Parathyroid adenoma (tissue), 2 donors: ENCODE measurements around the gene PLCG2.

Experiments used
- H2AFZ ChIP-seq: fragments of 300-600 bp; sonication (generic); one replicate; pipeline ENCODE4 v1.7.0; 2017; ENCODE audit warnings: antibody characterized with exemption, mild to moderate bottlenecking
- H3K27ac ChIP-seq: fragments of 300-600 bp; sonication (generic); one replicate; pipeline ENCODE4 v1.7.0; 2017
- H3K27me3 ChIP-seq: fragments of 300-600 bp; sonication (generic); one replicate; pipeline ENCODE4 v1.7.0; 2017; ENCODE audit warnings: low read length; ENCODE audit not compliant: control insufficient read depth, insufficient read depth
- H3K36me3 ChIP-seq: fragments of 300-600 bp; sonication (generic); one replicate; pipeline ENCODE4 v1.7.0; 2017; ENCODE audit warnings: low read length; ENCODE audit not compliant: control insufficient read depth, insufficient read depth
- H3K4me1 ChIP-seq: fragments of 300-600 bp; sonication (generic); one replicate; pipeline ENCODE4 v1.7.0; 2017; ENCODE audit warnings: control low read depth
- H3K4me2 ChIP-seq: fragments of 300-600 bp; sonication (generic); one replicate; pipeline ENCODE4 v1.7.0; 2017; ENCODE audit warnings: low read length
- H3K4me3 ChIP-seq: fragments of 300-600 bp; sonication (generic); one replicate; pipeline ENCODE4 v1.7.0; 2017; ENCODE audit warnings: low read depth, low read length
- H3K79me2 ChIP-seq: fragments of 300-600 bp; sonication (generic); one replicate; pipeline ENCODE4 v1.7.0; 2017; ENCODE audit warnings: control low read depth
- H3K9ac ChIP-seq: fragments of 300-600 bp; sonication (generic); one replicate; pipeline ENCODE4 v1.7.0; 2017; ENCODE audit warnings: mild to moderate bottlenecking
- H3K9me3 ChIP-seq: fragments of 300-600 bp; sonication (generic); one replicate; pipeline ENCODE4 v1.7.0; 2017; ENCODE audit warnings: low read length; ENCODE audit not compliant: control insufficient read depth
- CTCF ChIP-seq: fragments of 300-600 bp; sonication (generic); IDR thresholded peaks from one replicate; pipeline ENCODE4 v1.7.0; 2017; ENCODE audit warnings: antibody characterized with exemption, mild to moderate bottlenecking
- donor health status: primary hyperparathyroidism.

PLCG2 gene

GRCh38 chr16:81994485-81994884 is 215.4 kb downstream of the PLCG2 start:
- Histone ChIP-seq H3K4me1 (no peaks in the 10 kb centered on the region), H3K9me3 (no peaks in the 10 kb centered on the region), H2AFZ (no peak overlapping the region), H3K27me3 (no peaks in the 10 kb centered on the region), H3K36me3 (no peaks in the 10 kb centered on the region), H3K27ac (no peak overlapping the region), H3K79me2 (no peaks in the 10 kb centered on the region), H3K4me3 (no peak overlapping the region), H3K4me2 (no peak overlapping the region), H3K9ac (no peak overlapping the region)
- TF ChIP-seq CTCF: no peak

- no peaks in the 10 kb centered on the region for H3K27me3 ChIP-seq
Observed at GRCh38 chr16:81995651-81996050, 216.6 kb downstream of the PLCG2 start.

GRCh38 chr16:81996664-81997509 is 217.8 kb downstream of the PLCG2 start:
- Histone ChIP-seq H3K36me3 (no peaks in the 10 kb centered on the region), H3K9ac (no peak overlapping the region), H3K4me1 (no peaks in the 10 kb centered on the region), H3K4me3 (no peak overlapping the region), H3K27ac (no peak overlapping the region), H2AFZ (no peak overlapping the region), H3K79me2 (no peaks in the 10 kb centered on the region), H3K27me3 (no peaks in the 10 kb centered on the region), H3K9me3 (no peaks in the 10 kb centered on the region), H3K4me2 (no peak overlapping the region)
- TF ChIP-seq CTCF: no peak

More at GRCh38 chr16:81995651-81996050, 216.6 kb downstream of the PLCG2 start:
- H3K27ac ChIP-seq: no peak overlapping the region
- H2AFZ ChIP-seq: no peak overlapping the region
- H3K36me3 ChIP-seq: no peaks in the 10 kb centered on the region
- no peaks in the 10 kb centered on the region for H3K9me3 ChIP-seq
- no peaks in the 10 kb centered on the region for H3K79me2 ChIP-seq
- no peak for TF ChIP-seq CTCF
- H3K4me2 ChIP-seq: no peak overlapping the region
- no peak overlapping the region for H3K4me3 ChIP-seq
- no peak overlapping the region for H3K9ac ChIP-seq
- H3K4me1 ChIP-seq: no peaks in the 10 kb centered on the region

- no peak overlapping the region for H3K4me3 ChIP-seq
- no peak overlapping the region for H3K9ac ChIP-seq
- TF ChIP-seq CTCF: no peak
- H3K27me3 ChIP-seq: no peaks in the 10 kb centered on the region
- H2AFZ ChIP-seq: no peak overlapping the region
- H3K27ac ChIP-seq: no peak overlapping the region
- H3K4me2 ChIP-seq: no peak overlapping the region
- no peaks in the 10 kb centered on the region for H3K79me2 ChIP-seq
- no peaks in the 10 kb centered on the region for H3K4me1 ChIP-seq
- no peaks in the 10 kb centered on the region for H3K36me3 ChIP-seq
- H3K9me3 ChIP-seq: no peaks in the 10 kb centered on the region
Observed at GRCh38 chr16:81997738-81998137, 218.6 kb downstream of the PLCG2 start.

- Histone ChIP-seq H3K27me3 (no peaks in the 10 kb centered on the region), H2AFZ (no peak overlapping the region)
Observed at GRCh38 chr16:82002831-82003230, 223.7 kb downstream of the PLCG2 start.

More at GRCh38 chr16:82002831-82003230, 223.7 kb downstream of the PLCG2 start:
- H3K9ac ChIP-seq: no peak overlapping the region
- H3K79me2 ChIP-seq: no peaks in the 10 kb centered on the region
- no peak for TF ChIP-seq CTCF
- H3K4me3 ChIP-seq: no peak overlapping the region
- H3K9me3 ChIP-seq: no peaks in the 10 kb centered on the region
- H3K4me1 ChIP-seq: no peaks in the 10 kb centered on the region
- H3K27ac ChIP-seq: no peak overlapping the region
- H3K36me3 ChIP-seq: no peaks in the 10 kb centered on the region
- H3K4me2 ChIP-seq: no peak overlapping the region
